Stimulated activated CD4-positive, alpha-beta T cell treated with anti-CD3 and anti-CD28 coated beads, Interleukin-12 subunit alpha, Interleukin-12 subunit beta, amount 100 ng/mL, for 24 hours (primary cell): ENCODE measurements around the gene KDM8.
"Not testable (repeated sequence)": the region's sequence is repeated elsewhere in the genome, so short reads cannot be mapped to it uniquely, and the experiment has no call there.

Experiments
- DNase-seq, 2 experiments: peaks; one replicate each; pipeline ENCODE4 v3.0.0-alpha.2; 2020; ENCODE audit warnings: low read depth in 2 of 2

Gene KDM8

GRCh38 chr16:27243725-27244362 is 40.5 kb downstream of the KDM8 start:
- no peak for DNase-seq

GRCh38 chr16:27244363-27244755 is 41.0 kb downstream of the KDM8 start:
- DNase-seq, result no peak

- DNase-seq, result peak in 1 of 2 experiments; percentile 53
Observed at GRCh38 chr16:27245276-27246172, 42.2 kb downstream of the KDM8 start.

- DNase-seq, result no peak
Observed at GRCh38 chr16:27246439-27246838, 43.1 kb downstream of the KDM8 start.

GRCh38 chr16:27247076-27247475 is 43.8 kb downstream of the KDM8 start:
- DNase-seq, result not testable (repeated sequence)

- DNase-seq, result no peak
Observed at GRCh38 chr16:27248036-27248435, 44.7 kb downstream of the KDM8 start.

GRCh38 chr16:27248886-27249285 is 45.6 kb downstream of the KDM8 start:
- not testable (repeated sequence) for DNase-seq

- DNase-seq, result no peak
Observed at GRCh38 chr16:27251541-27252205, 48.3 kb downstream of the KDM8 start.

- DNase-seq, result no peak
Observed at GRCh38 chr16:27252206-27252585, 48.9 kb downstream of the KDM8 start.

- no peak for DNase-seq
Observed at GRCh38 chr16:27253526-27253930, 50.2 kb downstream of the KDM8 start.

GRCh38 chr16:27254262-27254811 is 51.0 kb downstream of the KDM8 start:
- DNase-seq, result no peak

- no peak for DNase-seq
Observed at GRCh38 chr16:27256861-27257260, 53.5 kb downstream of the KDM8 start.

- no peak for DNase-seq
Observed at GRCh38 chr16:27257271-27257670, 53.9 kb downstream of the KDM8 start.

GRCh38 chr16:27258241-27258734 is 55.0 kb downstream of the KDM8 start:
- no peak for DNase-seq

GRCh38 chr16:27259710-27260109 is 56.4 kb downstream of the KDM8 start:
- DNase-seq, result no peak

- not testable (repeated sequence) for DNase-seq
Observed at GRCh38 chr16:27262904-27263423, 59.6 kb downstream of the KDM8 start.

GRCh38 chr16:27264151-27264550 is 60.8 kb downstream of the KDM8 start:
- DNase-seq, result no peak

- no peak for DNase-seq
Observed at GRCh38 chr16:27265982-27266381, 62.7 kb downstream of the KDM8 start.

- DNase-seq, result no peak
Observed at GRCh38 chr16:27267037-27267677, 63.8 kb downstream of the KDM8 start.

GRCh38 chr16:27268376-27269299 is 65.3 kb downstream of the KDM8 start, which contains the start of gene NSMCE1:
NSMCE1 (minus strand) TSS chr16:27268772; CDS start chr16:27257570, 11,202 bp downstream.
- DNase-seq, result peak; percentile 94 to 99
